Smooth muscle cell (in vitro differentiated cells): ENCODE measurements around the gene VPS4B. TPM values are rescaled to one million over a fixed set of nuclear protein-coding genes. Genes with fewer than 3 reads are reported as not detected.
"Not testable (repeated sequence)": the region's sequence is repeated elsewhere in the genome, so short reads cannot be mapped to it uniquely, and the experiment has no call there.

ENCODE experiments used
- DNase-seq: peaks from one replicate; lab custom pipeline; 2025; ENCODE audit not compliant: unreplicated experiment; lab: John Stamatoyannopoulos, UW
- H2AFZ ChIP-seq: fragments of 200-600 bp; sonication (generic); 2 replicates; pipeline ENCODE4 v1.6.0; 2016; ENCODE audit warnings: antibody characterized with exemption, low read depth, mild to moderate bottlenecking
- H3F3A ChIP-seq: fragments of 200-600 bp; sonication (generic); 2 replicates; pipeline ENCODE4 v1.6.0; 2017; ENCODE audit warnings: antibody characterized with exemption, low read depth
- H3K27ac ChIP-seq: fragments of 200-600 bp; sonication (generic); 2 replicates; pipeline ENCODE4 v1.5.1; 2016; ENCODE audit warnings: low read depth, mild to moderate bottlenecking
- H3K27me3 ChIP-seq: fragments of 200-600 bp; sonication (generic); 2 replicates; pipeline ENCODE4 v1.6.1; 2016; ENCODE audit warnings: low read depth, mild to moderate bottlenecking
- H3K36me3 ChIP-seq: fragments of 200-600 bp; sonication (generic); 2 replicates; pipeline ENCODE4 v1.5.1; 2016; ENCODE audit warnings: low read depth
- H3K4me1 ChIP-seq: fragments of 200-600 bp; sonication (generic); 2 replicates; pipeline ENCODE4 v1.5.1; 2016; ENCODE audit warnings: low read depth
- H3K4me2 ChIP-seq: fragments of 200-600 bp; sonication (generic); 2 replicates; pipeline ENCODE4 v1.6.0; 2016; ENCODE audit warnings: mild to moderate bottlenecking
- H3K4me3 ChIP-seq: fragments of 200-600 bp; sonication (generic); 2 replicates; pipeline ENCODE4 v1.5.1; 2016; ENCODE audit warnings: mild to moderate bottlenecking
- H3K79me2 ChIP-seq: fragments of 200-600 bp; sonication (generic); 2 replicates; pipeline ENCODE4 v1.6.0; 2016; ENCODE audit warnings: low read depth, mild to moderate bottlenecking
- H3K9ac ChIP-seq: fragments of 200-600 bp; sonication (generic); 2 replicates; pipeline ENCODE4 v1.6.0; 2016; ENCODE audit warnings: low read depth
- H3K9me3 ChIP-seq: fragments of 200-600 bp; sonication (generic); replicated peaks from 2 replicates; pipeline ENCODE4 v1.5.1; 2016; ENCODE audit warnings: low read depth
- H4K20me1 ChIP-seq: fragments of 200-600 bp; sonication (generic); 2 replicates; pipeline ENCODE4 v1.6.0; 2016; ENCODE audit warnings: low read depth
- CTCF ChIP-seq: fragments of 200-600 bp; sonication (generic); IDR thresholded peaks from 2 replicates; pipeline ENCODE4 v1.5.1; 2017; ENCODE audit warnings: borderline replicate concordance, mild to moderate bottlenecking, antibody characterized with exemption; ENCODE audit not compliant: insufficient read depth, poor library complexity, severe bottlenecking
- WGBS: methylation state at CpG from one replicate; pipeline ENCODE4 v1.1.7; 2016; ENCODE audit warnings: low lambda C conversion rate; 5-methylcytosine and 5-hydroxymethylcytosine counted together
- polyA plus RNA-seq: library from polyadenylated mRNA; unstranded; fragments of >200 nt; fragmentation: Nextera tagmentation; extraction: Ambion mirVana; gene quantifications from 2 replicates; pipeline ENCODE4 v1.2.1, GENCODE V29; 2016
- total RNA-seq: library from RNA; depleted of rRNA; stranded (reverse); fragments of >200 nt; gene quantifications from 2 replicates; pipeline ENCODE4 v1.2.3, GENCODE V29; 2014

Gene VPS4B
- total and polyA plus RNA-seq, 2 experiments from 2014 or later = 21.3 to 37.4 TPM

- Histone ChIP-seq H3K9ac (peak overlapping the region; percentile 34), H2AFZ (peak overlapping the region; percentile 59)
- TF ChIP-seq CTCF = no peak
Observed at GRCh38 chr18:63454497-63454896, 32.2 kb upstream of the VPS4B start.

GRCh38 chr18:63452751-63453150 lies 30.5 kb upstream of the VPS4B start:
- not testable (repeated sequence) for H3K9ac ChIP-seq, H3K79me2 ChIP-seq, H3K4me3 ChIP-seq, H3K27me3 ChIP-seq, H3K9me3 ChIP-seq, H3K36me3 ChIP-seq, H4K20me1 ChIP-seq, DNase-seq, H3K4me1 ChIP-seq, H3F3A ChIP-seq, H3K4me2 ChIP-seq
- Histone ChIP-seq H2AFZ (peak overlapping the region; percentile 55), H3K27ac (peak overlapping the region; percentile 31)
- WGBS = 52% methylated on average over 5 of the region's 5 CpGs

More at GRCh38 chr18:63454497-63454896, 32.2 kb upstream of the VPS4B start:
- no peaks in the 10 kb centered on the region for H4K20me1 ChIP-seq
- no peaks in the 10 kb centered on the region for H3K36me3 ChIP-seq
- H3K79me2 ChIP-seq = no peaks in the 10 kb centered on the region
- no peaks in the 10 kb centered on the region for H3F3A ChIP-seq
- no peak for DNase-seq
- peak overlapping the region; percentile 78 for H3K27ac ChIP-seq
- no peak overlapping the region for H3K4me3 ChIP-seq
- no peak overlapping the region for H3K4me2 ChIP-seq
- 46% methylated on average over 8 of the region's 8 CpGs for WGBS
- H3K27me3 ChIP-seq = no peaks in the 10 kb centered on the region
- H3K9me3 ChIP-seq = no peaks in the 10 kb centered on the region
- H3K4me1 ChIP-seq = no peaks in the 10 kb centered on the region

GRCh38 chr18:63451799-63452660 lies 29.8 kb upstream of the VPS4B start:
- no peaks in the 10 kb centered on the region for H3F3A ChIP-seq
- H3K4me2 ChIP-seq = no peak overlapping the region
- no peaks in the 10 kb centered on the region for H3K27me3 ChIP-seq
- no peaks in the 10 kb centered on the region for H3K4me1 ChIP-seq
- peak overlapping the region; percentile 31 for H3K27ac ChIP-seq
- DNase-seq = peak; percentile 2
- H3K9me3 ChIP-seq = no peaks in the 10 kb centered on the region
- no peak overlapping the region for H3K9ac ChIP-seq
- no peaks in the 10 kb centered on the region for H4K20me1 ChIP-seq
- no peak for TF ChIP-seq CTCF
- no peaks in the 10 kb centered on the region for H3K79me2 ChIP-seq
- H2AFZ ChIP-seq = peak overlapping the region; percentile 70
- no peak overlapping the region for H3K4me3 ChIP-seq
- H3K36me3 ChIP-seq = no peaks in the 10 kb centered on the region
- 45% methylated on average over 9 of the region's 9 CpGs for WGBS

GRCh38 chr18:63449426-63449825 lies 27.1 kb upstream of the VPS4B start:
- H3K4me1 ChIP-seq = no peaks in the 10 kb centered on the region
- no peak overlapping the region for H3K9ac ChIP-seq
- DNase-seq = no peak
- no peaks in the 10 kb centered on the region for H3F3A ChIP-seq
- H3K4me3 ChIP-seq = no peak overlapping the region
- H4K20me1 ChIP-seq = no peaks in the 10 kb centered on the region
- no peak overlapping the region for H3K4me2 ChIP-seq
- TF ChIP-seq CTCF = no peak
- no peaks in the 10 kb centered on the region for H3K36me3 ChIP-seq
- no peak overlapping the region for H3K27ac ChIP-seq
- H3K79me2 ChIP-seq = no peaks in the 10 kb centered on the region
- H3K9me3 ChIP-seq = no peaks in the 10 kb centered on the region
- WGBS = 97% methylated on average over 4 of the region's 4 CpGs
- H3K27me3 ChIP-seq = no peaks in the 10 kb centered on the region
- no peak overlapping the region for H2AFZ ChIP-seq
